ENCODE results near the gene IFT80.

GRCh38 chr3:160437083-160437455, 38.0 kb upstream of the IFT80 start:
- TF ChIP-seq EZH2 (IDR thresholded peaks at IDR 0.05; ENCODE audit: borderline replicate concordance, low read length) (no peak), CTCF (IDR thresholded peaks at IDR 0.05; ENCODE audit: low read length) (no peak)

All from OCI-LY1 (cell line).